Body of pancreas (tissue), 4 donors: ENCODE results near the gene PHF21A. TPM values are rescaled to one million over a fixed set of nuclear protein-coding genes. Genes with fewer than 3 reads are reported as not detected.
A peak's percentile ranks its signal among the peaks of the same experiment; 100 is the strongest.

ENCODE experiments used
- ATAC-seq: fragments of 150-250 bp; one replicate; pipeline ENCODE4 v1.9.1; 2016
- DNase-seq, 4 donors: peaks; one replicate each; pipeline ENCODE4 v3.0.0-alpha.2; 2019
- H3K27ac ChIP-seq, 4 donors: fragments of 200-600 bp; sonication (generic); 1 replicate in 3 of 4; 2 replicates in 1 of 4; pipeline versions ENCODE4 v1.5.1 to v1.6.1; 2016 to 2019; ENCODE audit warnings: mild to moderate bottlenecking in 1 of 4, mixed read lengths in 1 of 4, moderate library complexity in 1 of 4
- H3K27me3 ChIP-seq, 2 donors: fragments of 200-600 bp; sonication (generic); one replicate each; pipeline ENCODE4 v1.6.0; 2016; ENCODE audit warnings: mild to moderate bottlenecking in 1 of 2
- H3K36me3 ChIP-seq, 2 donors: fragments of 200-600 bp; sonication (generic); replicated peaks in 1 of 2; 2 replicates each; pipeline ENCODE4 v1.5.1; 2016; ENCODE audit warnings: low read depth in 2 of 2; ENCODE audit not compliant: insufficient read depth in 1 of 2
- H3K4me1 ChIP-seq: fragments of 200-600 bp; sonication (generic); one replicate; pipeline ENCODE4 v1.6.0; 2016
- H3K4me3 ChIP-seq, 2 donors: fragments of 200-600 bp; sonication (generic); 1 replicate in 1 of 2; 2 replicates in 1 of 2; pipeline ENCODE4 v1.5.1; 2016 to 2019
- H3K9me3 ChIP-seq, 3 donors: fragments of 200-600 bp; sonication (generic); 1 replicate in 2 of 3; 2 replicates in 1 of 3; pipeline ENCODE4 v1.5.1; 2016
- POLR2A ChIP-seq, 3 donors: fragments of 450-650 bp; IDR thresholded peaks; one replicate each; pipeline ENCODE4 v1.6.1; 2016; ENCODE audit warnings: antibody characterized with exemption in 3 of 3, mild to moderate bottlenecking in 2 of 3
- WGBS, 2 donors: methylation state at CpG; one replicate each; pipeline ENCODE4 v1.1.5; 2017; 5-methylcytosine and 5-hydroxymethylcytosine counted together
- intact Hi-C: fragments of 100-400 bp; cut with DNase I; formaldehyde crosslinking; loops from one replicate; pipeline ENCODE4 v1.15.1; 2023
- total RNA-seq, 2 donors: library from RNA; depleted of rRNA; stranded (reverse); fragments of >200 nt; gene quantifications; one replicate each; pipeline ENCODE4 v1.1.0, GENCODE V29; 2016
- TF ChIP-seq, protein P1 (sequence below), 7 experiments: fragments of 450-650 bp in 4 of 7; fragments of 200-600 bp in 3 of 7; sonication (generic) in 3 of 7; IDR thresholded peaks; one replicate each; pipeline ENCODE4 v1.5.1; 2016 to 2019; ENCODE audit warnings: antibody characterized with exemption in 7 of 7

The PHF21A gene
- total RNA-seq, 2 donors from 2014 or later = 11.7 to 49.4 TPM

DNA sequence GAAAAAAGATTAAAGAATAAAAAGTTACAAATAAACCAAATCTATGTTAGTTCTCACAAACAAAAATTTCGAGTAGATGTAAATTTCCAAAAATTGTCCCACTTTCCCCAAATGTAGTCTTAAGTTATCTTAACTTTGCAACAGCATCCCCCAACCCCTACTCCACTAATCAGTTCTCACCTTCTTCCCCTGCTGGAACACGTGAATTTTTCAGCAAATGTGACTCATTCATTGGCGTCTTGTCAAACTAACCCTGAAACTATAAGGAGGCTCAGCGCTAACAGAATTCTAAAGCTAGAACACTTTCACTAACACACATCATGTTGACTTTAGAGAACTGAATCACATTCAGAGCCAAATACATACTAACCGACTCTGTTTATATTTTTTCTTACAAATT is 46.1 kb downstream of the PHF21A start:
- Histone ChIP-seq H3K4me3 (no peak overlapping the region), H3K36me3 (no peaks in the 10 kb centered on the region), H3K4me1 (no peaks in the 10 kb centered on the region), H3K27ac (no peak overlapping the region), H3K9me3 (no peaks in the 10 kb centered on the region), H3K27me3 (no peaks in the 10 kb centered on the region)
- DNase-seq = peak in 1 of 4 donors; percentile 19
- ATAC-seq = no peak
- WGBS, 2 donors = 60 to 63% methylated on average over 5 of the region's 5 CpGs
- intact Hi-C loops = no loop called here
- TF ChIP-seq, protein P1, sequence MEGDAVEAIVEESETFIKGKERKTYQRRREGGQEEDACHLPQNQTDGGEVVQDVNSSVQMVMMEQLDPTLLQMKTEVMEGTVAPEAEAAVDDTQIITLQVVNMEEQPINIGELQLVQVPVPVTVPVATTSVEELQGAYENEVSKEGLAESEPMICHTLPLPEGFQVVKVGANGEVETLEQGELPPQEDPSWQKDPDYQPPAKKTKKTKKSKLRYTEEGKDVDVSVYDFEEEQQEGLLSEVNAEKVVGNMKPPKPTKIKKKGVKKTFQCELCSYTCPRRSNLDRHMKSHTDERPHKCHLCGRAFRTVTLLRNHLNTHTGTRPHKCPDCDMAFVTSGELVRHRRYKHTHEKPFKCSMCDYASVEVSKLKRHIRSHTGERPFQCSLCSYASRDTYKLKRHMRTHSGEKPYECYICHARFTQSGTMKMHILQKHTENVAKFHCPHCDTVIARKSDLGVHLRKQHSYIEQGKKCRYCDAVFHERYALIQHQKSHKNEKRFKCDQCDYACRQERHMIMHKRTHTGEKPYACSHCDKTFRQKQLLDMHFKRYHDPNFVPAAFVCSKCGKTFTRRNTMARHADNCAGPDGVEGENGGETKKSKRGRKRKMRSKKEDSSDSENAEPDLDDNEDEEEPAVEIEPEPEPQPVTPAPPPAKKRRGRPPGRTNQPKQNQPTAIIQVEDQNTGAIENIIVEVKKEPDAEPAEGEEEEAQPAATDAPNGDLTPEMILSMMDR (IDR thresholded peaks at IDR 0.05) = no peak

DNA sequence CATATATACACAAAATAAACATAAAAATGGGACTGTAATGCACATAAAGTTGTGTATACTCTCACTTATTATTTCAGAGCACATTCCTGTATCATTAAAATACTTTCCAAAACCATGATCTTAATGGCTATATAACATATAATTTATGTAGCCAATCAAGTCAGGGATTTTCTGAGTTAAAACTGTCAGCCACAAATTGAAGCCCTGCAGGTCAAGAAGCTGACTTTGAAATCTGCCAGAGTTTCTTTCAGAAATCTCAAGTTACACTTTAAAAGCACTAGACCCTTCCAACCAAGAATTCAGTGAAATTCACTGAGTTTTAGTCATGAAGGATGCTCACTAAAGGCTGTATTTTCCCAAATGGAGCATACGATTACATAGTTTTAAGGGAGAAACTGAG is 47.6 kb downstream of the PHF21A start:
- 93 to 100% methylated on average over 1 of the region's 1 CpG for WGBS, 2 donors

DNA sequence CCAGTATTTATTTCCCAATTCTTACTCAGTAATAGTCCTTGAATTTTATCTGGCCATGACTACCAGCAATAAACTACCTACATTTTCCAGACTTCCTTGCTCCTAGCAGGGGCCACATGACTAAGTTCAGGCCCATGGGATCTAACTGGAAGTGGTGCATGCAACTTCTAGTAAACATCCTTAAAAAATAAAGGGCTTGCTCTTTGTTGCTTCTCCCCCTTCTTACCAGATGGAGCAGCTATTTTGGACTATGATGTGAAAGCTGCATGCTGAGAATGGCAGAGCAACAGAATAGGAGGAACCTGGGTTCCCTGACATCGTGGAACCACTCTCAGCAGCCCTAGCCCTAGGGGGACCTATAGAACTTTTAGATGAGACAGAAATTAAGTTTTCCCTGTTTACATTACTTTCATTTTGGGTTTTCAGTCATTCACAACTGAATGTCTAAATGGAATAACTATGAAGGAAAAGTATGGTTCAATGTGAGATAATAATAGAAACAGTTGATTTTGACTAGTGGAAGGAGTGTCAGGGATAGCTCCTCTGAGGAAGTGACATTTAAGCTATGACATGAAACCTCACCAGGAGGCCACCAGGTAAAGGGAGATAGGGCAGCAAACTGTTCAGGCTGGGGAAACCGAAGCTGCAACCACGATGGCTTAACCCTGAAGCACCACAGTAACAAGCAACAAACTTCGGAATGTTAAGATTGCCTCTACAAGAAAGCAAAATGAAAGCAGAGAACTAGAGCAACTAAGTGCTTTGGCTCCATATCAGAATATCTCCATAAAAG is 48.9 kb downstream of the PHF21A start:
- DNase-seq (peak in 2 of 4 donors; percentile 7), ATAC-seq (no peak)
- no peak overlapping the region for H3K4me3 ChIP-seq
- H3K27ac ChIP-seq = no peak overlapping the region
- no peak for TF ChIP-seq POLR2A (IDR thresholded peaks at IDR 0.05)
- TF ChIP-seq, protein P1 (IDR thresholded peaks at IDR 0.05) = no peak
- intact Hi-C loops = no loop called here
- H3K4me1 ChIP-seq = no peaks in the 10 kb centered on the region
- whole genome bisulfite sequencing, 2 donors = 65 to 80% methylated on average over 4 of the region's 4 CpGs
- no peaks in the 10 kb centered on the region for H3K9me3 ChIP-seq
- peaks cover 0 to 2% of the 10 kb centered on the region in 2 donors for H3K36me3 ChIP-seq
- no peaks in the 10 kb centered on the region for H3K27me3 ChIP-seq

More for the DNA sequence above, 47.6 kb downstream of the PHF21A start:
- H3K4me1 ChIP-seq = no peaks in the 10 kb centered on the region
- DNase-seq (no peak), ATAC-seq (no peak)
- H3K9me3 ChIP-seq = no peaks in the 10 kb centered on the region
- TF ChIP-seq, protein P1 (IDR thresholded peaks at IDR 0.05) = no peak
- no peak for TF ChIP-seq POLR2A (IDR thresholded peaks at IDR 0.05)
- H3K36me3 ChIP-seq = peaks cover 0 to 2% of the 10 kb centered on the region in 2 donors
- intact Hi-C loops = no loop called here
- no peaks in the 10 kb centered on the region for H3K27me3 ChIP-seq
- H3K4me3 ChIP-seq = no peak overlapping the region
- no peak overlapping the region for H3K27ac ChIP-seq

DNA sequence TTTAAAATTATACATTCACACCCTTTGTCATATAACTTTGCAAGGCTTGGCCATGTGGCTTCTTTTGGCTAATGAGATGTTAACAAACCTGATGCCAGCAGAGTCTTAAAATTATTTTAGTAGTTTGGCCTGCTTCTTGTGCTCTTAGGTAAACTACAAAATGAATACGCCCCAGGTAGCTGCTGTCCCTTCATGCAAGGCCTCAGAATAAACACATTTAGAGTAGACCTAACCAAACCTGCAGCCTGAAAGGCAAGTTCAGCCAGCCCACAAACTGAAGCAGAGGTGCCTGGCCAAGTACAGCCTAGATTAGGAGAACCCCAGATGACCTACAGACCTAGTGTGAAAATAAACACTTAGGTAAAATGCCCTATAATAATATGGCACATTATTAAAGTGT is 50.2 kb downstream of the PHF21A start:
- ATAC-seq (no peak), DNase-seq (no peak)
- Histone ChIP-seq H3K27ac (no peak overlapping the region), H3K36me3 (peaks cover 0 to 2% of the 10 kb centered on the region in 2 donors), H3K4me3 (no peak overlapping the region), H3K27me3 (no peaks in the 10 kb centered on the region), H3K4me1 (no peaks in the 10 kb centered on the region), H3K9me3 (no peaks in the 10 kb centered on the region)
- 82 to 100% methylated on average over 1 of the region's 1 CpG for WGBS, 2 donors
- intact Hi-C loops = no loop called here
- TF ChIP-seq, protein P1 (IDR thresholded peaks at IDR 0.05) = no peak
- TF ChIP-seq POLR2A (IDR thresholded peaks at IDR 0.05) = no peak

DNA sequence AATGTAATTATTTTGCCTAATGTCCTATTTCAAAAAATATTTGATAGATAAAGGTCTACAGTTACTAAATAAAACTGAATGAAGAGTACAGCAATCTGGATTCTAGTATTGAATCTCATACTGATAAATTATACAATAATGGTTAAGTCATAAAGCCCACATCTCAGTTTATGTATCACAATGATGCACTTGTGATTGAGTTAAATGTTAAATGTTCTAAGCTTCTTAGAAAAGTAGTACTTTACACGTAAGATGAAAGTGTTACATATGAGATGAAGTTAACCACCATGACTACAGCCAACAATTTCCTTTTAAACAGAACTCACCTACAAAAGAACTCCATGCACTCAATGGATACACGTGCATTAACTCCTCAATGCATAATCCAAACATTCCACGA is 51.7 kb downstream of the PHF21A start:
- TF ChIP-seq, protein P1 (IDR thresholded peaks at IDR 0.05) = no peak
- ATAC-seq = no peak

More for the DNA sequence above, 51.7 kb downstream of the PHF21A start:
- no peaks in the 10 kb centered on the region for H3K9me3 ChIP-seq
- no peak for DNase-seq
- H3K27ac ChIP-seq = no peak overlapping the region
- no peak overlapping the region for H3K4me3 ChIP-seq
- peaks cover 0 to 2% of the 10 kb centered on the region in 2 donors for H3K36me3 ChIP-seq
- no peaks in the 10 kb centered on the region for H3K4me1 ChIP-seq
- intact Hi-C loops = no loop called here
- H3K27me3 ChIP-seq = no peaks in the 10 kb centered on the region
- WGBS, 2 donors = 92 to 93% methylated on average over 3 of the region's 3 CpGs
